ENCODE data around the gene HS6ST1. TPM values are rescaled to one million over a fixed set of nuclear protein-coding genes. Genes with fewer than 3 reads are reported as not detected.

The HS6ST1 gene
- total RNA-seq, 1 donor: 19.9 TPM

GRCh38 chr2:128227862-128228261, 90.8 kb downstream of the HS6ST1 start:
- DNase-seq (ENCODE audit: low read depth): no peak
- TF ChIP-seq, protein P1, sequence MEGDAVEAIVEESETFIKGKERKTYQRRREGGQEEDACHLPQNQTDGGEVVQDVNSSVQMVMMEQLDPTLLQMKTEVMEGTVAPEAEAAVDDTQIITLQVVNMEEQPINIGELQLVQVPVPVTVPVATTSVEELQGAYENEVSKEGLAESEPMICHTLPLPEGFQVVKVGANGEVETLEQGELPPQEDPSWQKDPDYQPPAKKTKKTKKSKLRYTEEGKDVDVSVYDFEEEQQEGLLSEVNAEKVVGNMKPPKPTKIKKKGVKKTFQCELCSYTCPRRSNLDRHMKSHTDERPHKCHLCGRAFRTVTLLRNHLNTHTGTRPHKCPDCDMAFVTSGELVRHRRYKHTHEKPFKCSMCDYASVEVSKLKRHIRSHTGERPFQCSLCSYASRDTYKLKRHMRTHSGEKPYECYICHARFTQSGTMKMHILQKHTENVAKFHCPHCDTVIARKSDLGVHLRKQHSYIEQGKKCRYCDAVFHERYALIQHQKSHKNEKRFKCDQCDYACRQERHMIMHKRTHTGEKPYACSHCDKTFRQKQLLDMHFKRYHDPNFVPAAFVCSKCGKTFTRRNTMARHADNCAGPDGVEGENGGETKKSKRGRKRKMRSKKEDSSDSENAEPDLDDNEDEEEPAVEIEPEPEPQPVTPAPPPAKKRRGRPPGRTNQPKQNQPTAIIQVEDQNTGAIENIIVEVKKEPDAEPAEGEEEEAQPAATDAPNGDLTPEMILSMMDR (IDR thresholded peaks at IDR 0.05; ENCODE audit: insufficient read depth, low read depth, low read length): no peak
- no peak overlapping the region for H3K4me3 ChIP-seq (ENCODE audit: low read depth, low read length)

DNA sequence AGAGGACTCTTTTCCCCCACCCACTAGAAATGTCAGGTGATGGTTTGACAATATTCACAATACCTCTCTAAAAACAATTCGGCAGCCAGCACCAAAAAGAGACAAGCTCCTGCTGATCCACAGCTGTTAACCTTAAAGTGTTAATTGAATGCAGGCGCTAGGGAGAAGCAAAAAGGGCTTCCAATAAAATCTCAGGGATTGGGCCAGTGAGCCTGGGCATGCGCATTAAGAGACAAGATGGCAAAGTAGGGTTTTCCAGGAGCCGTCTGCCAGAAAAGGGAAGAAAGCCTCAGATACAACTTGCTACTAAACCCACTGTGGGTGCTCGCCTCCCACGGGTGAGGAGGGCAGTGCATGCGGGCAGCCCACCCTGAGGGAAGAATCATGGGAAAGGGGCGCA, 98.8 kb downstream of the HS6ST1 start:
- DNase-seq (ENCODE audit: low read depth): no peak
- H3K4me3 ChIP-seq (ENCODE audit: low read depth, low read length): no peak overlapping the region
- TF ChIP-seq, protein P1 (IDR thresholded peaks at IDR 0.05; ENCODE audit: insufficient read depth, low read depth, low read length): no peak

GRCh38 chr2:128217671-128218070, 101.0 kb downstream of the HS6ST1 start:
- TF ChIP-seq, protein P1 (IDR thresholded peaks at IDR 0.05; ENCODE audit: insufficient read depth, low read depth, low read length): no peak
- DNase-seq (ENCODE audit: low read depth): no peak
- H3K4me3 ChIP-seq (ENCODE audit: low read depth, low read length): no peak overlapping the region

GRCh38 chr2:128215897-128216642, 102.6 kb downstream of the HS6ST1 start:
- H3K4me3 ChIP-seq (ENCODE audit: low read depth, low read length): no peak overlapping the region
- TF ChIP-seq, protein P1 (IDR thresholded peaks at IDR 0.05; ENCODE audit: insufficient read depth, low read depth, low read length): no peak
- no peak for DNase-seq (ENCODE audit: low read depth)

Small RNA genes lying within 50 kb of the gene (small RNA-seq; reads per million reads assigned to genes)
- gene RF00019: not detected

Other genes starting within 250 kb of the HS6ST1 start
- 64.1 and 75.1 TPM in 2 replicates for gene UGGT1, start 227.7 kb downstream of the HS6ST1 start, total RNA-seq

Measured in fibroblast of villous mesenchyme (primary cell).